GM12891 (cell line): ENCODE measurements around the gene CABLES1.
"Not testable (repeated sequence)": the region's sequence is repeated elsewhere in the genome, so short reads cannot be mapped to it uniquely, and the experiment has no call there.

Experiments used
- DNase-seq: peaks from one replicate; pipeline ENCODE4 v3.0.0; 2011; ENCODE audit warnings: low spot score; ENCODE audit not compliant: insufficient read length
- FAIRE-seq: peaks from 2 replicates; lab custom pipeline; 2011; peaks lifted over from hg19 to GRCh38; lab: Jason Lieb, UNC
- PAX5 ChIP-seq: IDR thresholded peaks from 2 replicates; pipeline ENCODE4 v1.6.1; 2011; ENCODE audit warnings: low read length, moderate library complexity, mild to moderate bottlenecking; ENCODE audit not compliant: insufficient read depth, severe bottlenecking
- POLR2A ChIP-seq: IDR thresholded peaks from 2 replicates; pipeline ENCODE4 v1.6.1; 2011; ENCODE audit warnings: low read depth, low read length, control low read depth
- POLR2AphosphoS5 ChIP-seq: IDR thresholded peaks from 2 replicates; pipeline ENCODE4 v1.6.1; 2011; ENCODE audit warnings: low read depth, low read length, control low read depth
- POU2F2 ChIP-seq: IDR thresholded peaks from 2 replicates; pipeline ENCODE4 v1.6.1; 2011; ENCODE audit warnings: low read depth, mild to moderate bottlenecking, control low read depth, low read length, moderate library complexity
- SPI1 ChIP-seq: IDR thresholded peaks from 2 replicates; pipeline ENCODE4 v1.6.1; 2011; ENCODE audit warnings: low read depth, low read length, control low read depth
- TAF1 ChIP-seq: IDR thresholded peaks from 2 replicates; pipeline ENCODE4 v1.6.1; 2011; ENCODE audit warnings: low read depth, low read length, control low read depth

The CABLES1 gene

GRCh38 chr18:23099621-23100020 lies 35.7 kb upstream of the CABLES1 start:
- no peak for DNase-seq
- TF ChIP-seq PAX5 (no peak), POLR2AphosphoS5 (no peak), POLR2A (no peak), POU2F2 (no peak)
- FAIRE-seq, result no peak

- no peak for TF ChIP-seq TAF1
- TF ChIP-seq PAX5, result no peak
- no peak for TF ChIP-seq SPI1
- TF ChIP-seq POLR2A, result no peak
- no peak for TF ChIP-seq POLR2AphosphoS5
- no peak for TF ChIP-seq POU2F2
- DNase-seq, result no peak
- FAIRE-seq, result no peak
These were observed 33.3 kb upstream of the CABLES1 start for GRCh38 chr18:23101861-23102432.

- FAIRE-seq (no peak), DNase-seq (no peak)
- TF ChIP-seq POLR2AphosphoS5 (no peak), POU2F2 (no peak), PAX5 (no peak), TAF1 (no peak), SPI1 (no peak), POLR2A (no peak)
These were observed 32.6 kb upstream of the CABLES1 start for GRCh38 chr18:23102493-23103261.

GRCh38 chr18:23103449-23103848 lies 31.8 kb upstream of the CABLES1 start:
- TF ChIP-seq SPI1 (no peak), TAF1 (no peak), POLR2A (no peak), PAX5 (no peak), POU2F2 (no peak), POLR2AphosphoS5 (no peak)
- no peak for FAIRE-seq
- DNase-seq, result no peak

GRCh38 chr18:23105030-23105429 lies 30.3 kb upstream of the CABLES1 start:
- no peak for DNase-seq
- FAIRE-seq, result no peak
- TF ChIP-seq SPI1 (no peak), POU2F2 (no peak), TAF1 (no peak), POLR2AphosphoS5 (no peak), PAX5 (no peak), POLR2A (no peak)

- TF ChIP-seq TAF1, result no peak
- no peak for TF ChIP-seq POLR2AphosphoS5
- no peak for TF ChIP-seq POLR2A
- no peak for DNase-seq
- FAIRE-seq, result no peak
These were observed 29.6 kb upstream of the CABLES1 start for GRCh38 chr18:23105581-23106219.

- TF ChIP-seq POLR2A, result no peak
- no peak for TF ChIP-seq POLR2AphosphoS5
- TF ChIP-seq SPI1, result no peak
- no peak for TF ChIP-seq TAF1
- no peak for TF ChIP-seq PAX5
- TF ChIP-seq POU2F2, result no peak
- FAIRE-seq, result no peak
- no peak for DNase-seq
These were observed 28.7 kb upstream of the CABLES1 start for GRCh38 chr18:23106575-23106974.

GRCh38 chr18:23107718-23108117 lies 27.6 kb upstream of the CABLES1 start:
- TF ChIP-seq POU2F2 (no peak), POLR2AphosphoS5 (no peak), POLR2A (no peak), TAF1 (no peak), PAX5 (no peak), SPI1 (no peak)
- FAIRE-seq, result no peak
- no peak for DNase-seq

GRCh38 chr18:23108496-23108895 lies 26.8 kb upstream of the CABLES1 start:
- no peak for TF ChIP-seq POLR2AphosphoS5
- no peak for TF ChIP-seq POU2F2
- no peak for TF ChIP-seq POLR2A
- TF ChIP-seq TAF1, result no peak
- TF ChIP-seq PAX5, result no peak
- no peak for TF ChIP-seq SPI1
- DNase-seq (no peak), FAIRE-seq (no peak)

- not testable (repeated sequence) for FAIRE-seq, DNase-seq
These were observed 26.1 kb upstream of the CABLES1 start for GRCh38 chr18:23109163-23109562.
